Fibroblast of skin of left quadriceps (primary cell): ENCODE measurements around the gene RNF225.
"Not testable (repeated sequence)": the region's sequence is repeated elsewhere in the genome, so short reads cannot be mapped to it uniquely, and the experiment has no call there.

ENCODE experiments used
- DNase-seq, 2 experiments: peaks; one replicate each; pipeline ENCODE4 v3.0.0-alpha.2; 2013; ENCODE audit warnings: low read depth in 2 of 2

Gene RNF225

GRCh38 chr19:58395220-58395978, at the start of gene RNF225:
Gene RNF225 (plus strand): TSS chr19:58395656. CDS start chr19:58396090, 434 bp downstream.
- DNase-seq, result no peak

GRCh38 chr19:58346961-58347929, 48.2 kb upstream of the RNF225 start:
- peak; percentile 44 to 53 for DNase-seq

GRCh38 chr19:58348080-58348479, 47.4 kb upstream of the RNF225 start:
- DNase-seq, result not testable (repeated sequence)

GRCh38 chr19:58349590-58349989, 45.9 kb upstream of the RNF225 start:
- DNase-seq, result no peak

GRCh38 chr19:58350001-58350861, 45.2 kb upstream of the RNF225 start:
- no peak for DNase-seq

GRCh38 chr19:58350871-58351557, 44.4 kb upstream of the RNF225 start:
- no peak for DNase-seq

- no peak for DNase-seq
Observed at GRCh38 chr19:58351558-58351878, 43.9 kb upstream of the RNF225 start.

- no peak for DNase-seq
Observed at GRCh38 chr19:58351990-58352755, 43.3 kb upstream of the RNF225 start.

GRCh38 chr19:58352760-58353671, 42.4 kb upstream of the RNF225 start, which contains the start of gene A1BG:
Gene A1BG (minus strand): TSS chr19:58353492. CDS start chr19:58353437, 55 bp downstream.
- no peak for DNase-seq

GRCh38 chr19:58353717-58354477, 41.6 kb upstream of the RNF225 start:
- DNase-seq, result no peak

- no peak for DNase-seq
Observed at GRCh38 chr19:58354478-58355030, 40.9 kb upstream of the RNF225 start.

- DNase-seq, result no peak
Observed at GRCh38 chr19:58355215-58355796, 40.1 kb upstream of the RNF225 start.

- DNase-seq, result no peak
Observed at GRCh38 chr19:58355908-58356765, 39.3 kb upstream of the RNF225 start.

GRCh38 chr19:58356766-58357480, 38.5 kb upstream of the RNF225 start:
- DNase-seq, result no peak

GRCh38 chr19:58357481-58358145, 37.8 kb upstream of the RNF225 start:
- DNase-seq, result no peak

GRCh38 chr19:58361900-58362271, 33.6 kb upstream of the RNF225 start:
- no peak for DNase-seq
